Liver (tissue), 9 donors: ENCODE results near the gene LPAR3. TPM values are rescaled to one million over a fixed set of nuclear protein-coding genes. Genes with fewer than 3 reads are reported as not detected.

Experiments
- DNase-seq: peaks from one replicate; pipeline ENCODE4 v3.0.0-alpha.2; 2017; ENCODE audit warnings: low spot score
- H3K27ac ChIP-seq, 2 donors: one replicate each; pipeline ENCODE4 v1.7.0; 2013; ENCODE audit warnings: inconsistent platforms in 2 of 2, low read length in 2 of 2, control low read depth in 1 of 2, low read depth in 1 of 2, mild to moderate bottlenecking in 1 of 2
- H3K27me3 ChIP-seq, 4 donors: one replicate each; pipeline versions ENCODE4 v1.6.1 to v1.7.0; 2013; ENCODE audit warnings: low read length in 3 of 4, inconsistent platforms in 1 of 4, mild to moderate bottlenecking in 1 of 4, moderate library complexity in 1 of 4; ENCODE audit not compliant: control insufficient read depth in 4 of 4, insufficient read depth in 4 of 4
- H3K36me3 ChIP-seq, 4 donors: one replicate each; pipeline versions ENCODE4 v1.6.1 to v1.7.0; 2013; ENCODE audit warnings: low read length in 3 of 4, mild to moderate bottlenecking in 3 of 4, low read depth in 1 of 4, moderate library complexity in 1 of 4; ENCODE audit not compliant: control insufficient read depth in 4 of 4, insufficient read depth in 3 of 4
- H3K4me1 ChIP-seq, 4 donors: one replicate each; pipeline versions ENCODE4 v1.6.1 to v1.7.0; 2013; ENCODE audit warnings: low read length in 3 of 4, mild to moderate bottlenecking in 3 of 4, moderate library complexity in 1 of 4; ENCODE audit not compliant: control insufficient read depth in 4 of 4, insufficient read depth in 4 of 4
- H3K4me3 ChIP-seq, 3 donors: one replicate each; pipeline versions ENCODE4 v1.6.1 to v1.7.0; 2013; ENCODE audit warnings: low read length in 3 of 3, control low read depth in 1 of 3, low read depth in 1 of 3, mild to moderate bottlenecking in 1 of 3
- H3K9ac ChIP-seq, 2 donors: one replicate each; pipeline ENCODE4 v1.7.0; 2013; ENCODE audit warnings: low read length in 2 of 2, mild to moderate bottlenecking in 2 of 2, moderate library complexity in 2 of 2, control low read depth in 1 of 2, low read depth in 1 of 2
- H3K9me3 ChIP-seq, 4 donors: one replicate each; pipeline versions ENCODE4 v1.6.1 to v1.7.0; 2013; ENCODE audit warnings: low read length in 3 of 4; ENCODE audit not compliant: control insufficient read depth in 4 of 4
- CTCF ChIP-seq: fragments of 150-350 bp; IDR thresholded peaks from 2 replicates; pipeline ENCODE4 v1.5.1; 2017; ENCODE audit warnings: improper control_type of control experiment, low read depth, low read length; ENCODE audit not compliant: missing input control
- EGR1 ChIP-seq, 2 donors: IDR thresholded peaks; 2 replicates each; pipeline ENCODE4 v1.6.1; 2016 to 2018; ENCODE audit warnings: antibody characterized with exemption in 2 of 2, low read depth in 2 of 2
- FOXA1 ChIP-seq: IDR thresholded peaks from 2 replicates; pipeline ENCODE4 v1.6.1; 2016; ENCODE audit warnings: antibody characterized with exemption
- FOXA2 ChIP-seq: IDR thresholded peaks from 2 replicates; pipeline ENCODE4 v1.6.1; 2016; ENCODE audit warnings: antibody characterized with exemption
- JUND ChIP-seq, 2 donors: IDR thresholded peaks; 2 replicates each; pipeline ENCODE4 v1.6.1; 2016; ENCODE audit warnings: antibody characterized with exemption in 2 of 2
- NR2F2 ChIP-seq: IDR thresholded peaks from 2 replicates; pipeline ENCODE4 v1.6.1; 2016; ENCODE audit warnings: antibody characterized with exemption
- RAD21 ChIP-seq, 2 donors: IDR thresholded peaks; 2 replicates each; pipeline ENCODE4 v1.6.1; 2016; ENCODE audit warnings: antibody characterized with exemption in 2 of 2, mild to moderate bottlenecking in 2 of 2
- REST ChIP-seq: IDR thresholded peaks from 2 replicates; pipeline ENCODE4 v1.6.1; 2016; ENCODE audit warnings: antibody characterized with exemption, mild to moderate bottlenecking
- RXRA ChIP-seq, 2 donors: IDR thresholded peaks; 2 replicates each; pipeline ENCODE4 v1.6.1; 2017 to 2018; ENCODE audit warnings: antibody characterized with exemption in 2 of 2, mild to moderate bottlenecking in 1 of 2
- SP1 ChIP-seq: IDR thresholded peaks from 2 replicates; pipeline ENCODE4 v1.6.1; 2018; ENCODE audit warnings: antibody characterized with exemption, mild to moderate bottlenecking
- TAF1 ChIP-seq: conservative IDR thresholded peaks from 2 replicates; pipeline ENCODE4 v1.6.1; 2016; ENCODE audit warnings: antibody characterized with exemption, mild to moderate bottlenecking
- WGBS: extraction: QIAGEN DNeasy Blood & Tissue Kit; methylation state at CpG from one replicate; pipeline ENCODE4 v1.1.7; 2013; 5-methylcytosine and 5-hydroxymethylcytosine counted together
- polyA plus RNA-seq, 2 donors: library from polyadenylated mRNA; stranded (reverse) in 1 of 2; unstranded in 1 of 2; fragments of 200-250 nt in 1 of 2; fragments of >200 nt in 1 of 2; fragmentation: Nextera tagmentation in 1 of 2; extraction: Ambion mirVana in 1 of 2; gene quantifications; one replicate each; pipeline versions ENCODE4 v1.2.1 to v1.2.3, GENCODE V29; 2013 to 2015
- total RNA-seq, 2 donors: library from RNA; depleted of rRNA; stranded (reverse); fragments of >200 nt; gene quantifications; one replicate each; pipeline ENCODE4 v1.2.3, GENCODE V29; 2014
- TF ChIP-seq, protein P1 (sequence below): IDR thresholded peaks from 2 replicates; pipeline ENCODE4 v1.6.1; 2016; ENCODE audit warnings: antibody characterized with exemption
- TF ChIP-seq, protein P2 (sequence below): IDR thresholded peaks from 2 replicates; pipeline ENCODE4 v1.6.1; 2016; ENCODE audit warnings: antibody characterized with exemption
- donor health status: healthy.
- donor health status: healthy.
- donor health status: healthy.
- donor health status: healthy.
- donor health status: healthy.

Gene LPAR3
- total and polyA plus RNA-seq, 4 donors = 0.56 TPM; not detected in 3

DNA sequence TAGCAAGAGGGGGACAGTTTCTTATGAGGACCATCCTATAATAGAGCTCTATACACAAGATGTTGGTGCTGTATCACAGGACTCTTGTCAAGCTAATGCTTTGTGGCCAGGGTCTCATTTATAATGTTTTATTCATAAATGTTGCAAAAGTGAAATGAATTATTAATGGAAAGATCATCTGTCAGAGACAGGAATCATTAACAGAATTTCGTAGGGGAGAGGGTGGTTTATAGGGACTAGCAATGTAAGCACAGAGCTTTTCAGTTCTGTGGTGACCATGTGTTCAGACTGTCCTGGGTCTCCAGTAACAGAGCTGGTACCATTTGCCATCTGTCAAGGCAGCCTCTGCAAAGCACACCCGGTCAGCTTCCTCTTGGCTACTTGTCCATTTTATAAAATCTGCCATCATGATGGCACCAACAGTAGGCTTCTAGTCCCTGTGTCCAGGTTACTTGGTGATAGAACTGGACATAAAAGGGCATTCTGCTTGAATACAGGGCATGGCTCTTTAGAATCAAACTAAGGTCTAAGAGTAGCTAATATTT lies 36.2 kb downstream of the LPAR3 start:
- Histone ChIP-seq H3K27me3 (no peaks in the 10 kb centered on the region), H3K4me1 (peaks cover 0 to 3% (median 0%) of the 10 kb centered on the region in 4 donors), H3K27ac (no peak overlapping the region), H3K36me3 (no peaks in the 10 kb centered on the region), H3K4me3 (no peak overlapping the region), H3K9ac (no peak overlapping the region), H3K9me3 (no peaks in the 10 kb centered on the region)
- TF ChIP-seq REST = no peak
- TF ChIP-seq TAF1 = no peak
- TF ChIP-seq FOXA1 = no peak
- DNase-seq = no peak
- WGBS = 89% methylated on average over 2 of the region's 2 CpGs

DNA sequence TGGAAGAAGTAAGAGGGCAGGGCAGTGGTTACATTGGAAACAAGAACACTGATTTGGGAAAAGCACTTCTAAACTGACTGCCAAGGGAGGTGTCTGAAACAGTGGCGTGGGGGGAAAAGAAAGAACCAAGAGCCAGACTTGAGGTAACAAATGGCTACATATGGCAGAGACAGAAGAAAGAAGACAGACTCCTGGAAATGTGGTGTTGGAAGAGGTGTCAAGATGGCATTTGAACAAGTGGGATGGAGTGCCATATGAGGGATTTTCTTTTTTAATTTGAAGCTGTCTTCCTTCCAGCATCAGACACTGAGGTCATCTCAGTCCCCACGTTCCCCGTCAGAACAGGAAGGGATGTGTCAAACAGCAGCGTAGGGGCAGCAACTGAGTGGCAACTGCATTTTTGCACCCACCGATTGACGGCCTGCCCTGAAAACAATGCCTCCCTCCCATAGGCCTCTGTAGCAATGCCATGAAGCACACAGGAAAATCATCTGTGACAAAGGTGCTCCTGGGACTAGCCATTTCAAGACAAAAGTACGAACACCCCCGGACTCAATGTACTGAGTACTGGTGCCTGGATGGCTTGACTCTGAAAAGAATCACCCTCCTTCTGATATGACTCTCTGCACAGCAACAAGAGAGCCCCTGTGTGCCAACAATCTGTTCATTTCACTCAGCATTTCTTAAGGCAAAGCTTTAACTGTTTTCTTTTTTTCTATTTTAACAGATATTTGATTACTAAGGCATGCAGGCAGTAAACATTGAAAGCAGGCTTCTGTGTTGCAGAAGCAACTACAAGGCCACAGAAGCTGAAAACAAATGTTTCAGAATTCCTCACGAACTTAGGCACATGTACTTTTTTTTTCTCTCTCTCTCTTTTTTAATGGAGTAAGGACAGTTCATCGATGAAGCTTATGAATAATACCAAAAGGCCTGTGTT lies 37.0 kb downstream of the LPAR3 start:
- Histone ChIP-seq H3K9me3 (no peaks in the 10 kb centered on the region), H3K27ac (no peak overlapping the region), H3K27me3 (no peaks in the 10 kb centered on the region), H3K9ac (no peak overlapping the region), H3K4me1 (no peaks in the 10 kb centered on the region), H3K36me3 (no peaks in the 10 kb centered on the region), H3K4me3 (no peak overlapping the region)
- no peak for TF ChIP-seq SP1
- TF ChIP-seq, protein P1, sequence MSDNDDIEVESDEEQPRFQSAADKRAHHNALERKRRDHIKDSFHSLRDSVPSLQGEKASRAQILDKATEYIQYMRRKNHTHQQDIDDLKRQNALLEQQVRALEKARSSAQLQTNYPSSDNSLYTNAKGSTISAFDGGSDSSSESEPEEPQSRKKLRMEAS = no peak
- no peak for TF ChIP-seq JUND (IDR thresholded peaks at IDR 0.05)
- no peak for TF ChIP-seq TAF1
- no peak for TF ChIP-seq CTCF
- no peak for TF ChIP-seq RAD21 (IDR thresholded peaks at IDR 0.05)
- no peak for TF ChIP-seq FOXA2
- no peak for TF ChIP-seq NR2F2
- TF ChIP-seq, protein P2, sequence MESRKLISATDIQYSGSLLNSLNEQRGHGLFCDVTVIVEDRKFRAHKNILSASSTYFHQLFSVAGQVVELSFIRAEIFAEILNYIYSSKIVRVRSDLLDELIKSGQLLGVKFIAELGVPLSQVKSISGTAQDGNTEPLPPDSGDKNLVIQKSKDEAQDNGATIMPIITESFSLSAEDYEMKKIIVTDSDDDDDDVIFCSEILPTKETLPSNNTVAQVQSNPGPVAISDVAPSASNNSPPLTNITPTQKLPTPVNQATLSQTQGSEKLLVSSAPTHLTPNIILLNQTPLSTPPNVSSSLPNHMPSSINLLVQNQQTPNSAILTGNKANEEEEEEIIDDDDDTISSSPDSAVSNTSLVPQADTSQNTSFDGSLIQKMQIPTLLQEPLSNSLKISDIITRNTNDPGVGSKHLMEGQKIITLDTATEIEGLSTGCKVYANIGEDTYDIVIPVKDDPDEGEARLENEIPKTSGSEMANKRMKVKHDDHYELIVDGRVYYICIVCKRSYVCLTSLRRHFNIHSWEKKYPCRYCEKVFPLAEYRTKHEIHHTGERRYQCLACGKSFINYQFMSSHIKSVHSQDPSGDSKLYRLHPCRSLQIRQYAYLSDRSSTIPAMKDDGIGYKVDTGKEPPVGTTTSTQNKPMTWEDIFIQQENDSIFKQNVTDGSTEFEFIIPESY = no peak
- TF ChIP-seq FOXA1 = no peak
- TF ChIP-seq RXRA (IDR thresholded peaks at IDR 0.05) = no peak
- TF ChIP-seq EGR1 (IDR thresholded peaks at IDR 0.05; ENCODE audit: low read depth in 2 of 2) = no peak
- 83% methylated on average over 10 of the region's 10 CpGs for WGBS
- no peak for DNase-seq
